22Rv1 (cell line): Measurements from ENCODE around the gene PADI2.

Experiments used
- H3K27ac ChIP-seq: fragments of 450-650 bp; 2 replicates; pipeline ENCODE4 v1.5.1; 2017
- ZFX ChIP-seq: fragments of 450-650 bp; IDR thresholded peaks from 2 replicates; pipeline ENCODE4 v1.6.1; 2017; ENCODE audit warnings: antibody characterized with exemption, borderline replicate concordance
- TF ChIP-seq, protein P1 (sequence below): fragments of 450-650 bp; IDR thresholded peaks from 2 replicates; pipeline ENCODE4 v1.5.1; 2017; ENCODE audit warnings: mild to moderate bottlenecking

PADI2 gene

DNA sequence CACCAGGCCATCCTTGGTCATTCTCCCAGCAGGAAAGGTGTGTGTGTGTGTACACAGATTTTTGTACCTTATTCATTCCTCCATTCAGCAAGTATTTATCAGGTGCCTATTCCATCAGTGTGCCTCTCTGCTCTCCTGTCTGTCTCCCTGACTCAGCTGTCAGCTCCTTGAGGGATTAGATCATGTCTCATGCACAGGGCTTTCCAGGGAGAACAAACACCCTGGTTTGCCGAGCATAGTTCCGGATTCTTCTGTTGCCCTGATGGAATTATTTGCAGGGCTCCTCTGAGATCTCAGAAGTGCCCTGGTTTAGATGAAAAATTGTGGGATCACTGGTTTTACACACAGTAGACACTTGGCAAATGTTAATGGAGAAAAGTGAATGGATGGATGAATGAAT, 57.4 kb downstream of the PADI2 start:
- no peak overlapping the region for H3K27ac ChIP-seq
- no peak for TF ChIP-seq ZFX
- TF ChIP-seq, protein P1, sequence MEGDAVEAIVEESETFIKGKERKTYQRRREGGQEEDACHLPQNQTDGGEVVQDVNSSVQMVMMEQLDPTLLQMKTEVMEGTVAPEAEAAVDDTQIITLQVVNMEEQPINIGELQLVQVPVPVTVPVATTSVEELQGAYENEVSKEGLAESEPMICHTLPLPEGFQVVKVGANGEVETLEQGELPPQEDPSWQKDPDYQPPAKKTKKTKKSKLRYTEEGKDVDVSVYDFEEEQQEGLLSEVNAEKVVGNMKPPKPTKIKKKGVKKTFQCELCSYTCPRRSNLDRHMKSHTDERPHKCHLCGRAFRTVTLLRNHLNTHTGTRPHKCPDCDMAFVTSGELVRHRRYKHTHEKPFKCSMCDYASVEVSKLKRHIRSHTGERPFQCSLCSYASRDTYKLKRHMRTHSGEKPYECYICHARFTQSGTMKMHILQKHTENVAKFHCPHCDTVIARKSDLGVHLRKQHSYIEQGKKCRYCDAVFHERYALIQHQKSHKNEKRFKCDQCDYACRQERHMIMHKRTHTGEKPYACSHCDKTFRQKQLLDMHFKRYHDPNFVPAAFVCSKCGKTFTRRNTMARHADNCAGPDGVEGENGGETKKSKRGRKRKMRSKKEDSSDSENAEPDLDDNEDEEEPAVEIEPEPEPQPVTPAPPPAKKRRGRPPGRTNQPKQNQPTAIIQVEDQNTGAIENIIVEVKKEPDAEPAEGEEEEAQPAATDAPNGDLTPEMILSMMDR, result no peak

DNA sequence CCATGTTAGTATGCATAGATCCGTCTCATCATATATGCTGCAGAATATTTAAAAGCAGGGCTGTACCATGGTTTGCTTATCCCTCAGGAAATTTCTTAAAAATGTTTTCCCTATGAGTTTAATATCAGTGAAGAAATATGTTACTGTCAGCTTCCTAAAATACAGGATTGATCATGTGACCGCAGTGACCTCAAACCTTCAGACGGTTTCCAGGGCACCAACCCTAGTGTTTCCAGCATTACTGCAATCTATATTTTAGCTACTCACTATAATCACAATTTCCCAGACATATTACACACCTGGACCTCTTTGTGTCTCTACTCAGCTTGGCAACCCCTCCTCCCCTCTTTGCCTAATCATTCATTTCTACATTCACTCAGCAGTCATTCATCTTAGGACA, 57.8 kb downstream of the PADI2 start:
- TF ChIP-seq, protein P1, result no peak
- TF ChIP-seq ZFX, result no peak
- no peak overlapping the region for H3K27ac ChIP-seq

DNA sequence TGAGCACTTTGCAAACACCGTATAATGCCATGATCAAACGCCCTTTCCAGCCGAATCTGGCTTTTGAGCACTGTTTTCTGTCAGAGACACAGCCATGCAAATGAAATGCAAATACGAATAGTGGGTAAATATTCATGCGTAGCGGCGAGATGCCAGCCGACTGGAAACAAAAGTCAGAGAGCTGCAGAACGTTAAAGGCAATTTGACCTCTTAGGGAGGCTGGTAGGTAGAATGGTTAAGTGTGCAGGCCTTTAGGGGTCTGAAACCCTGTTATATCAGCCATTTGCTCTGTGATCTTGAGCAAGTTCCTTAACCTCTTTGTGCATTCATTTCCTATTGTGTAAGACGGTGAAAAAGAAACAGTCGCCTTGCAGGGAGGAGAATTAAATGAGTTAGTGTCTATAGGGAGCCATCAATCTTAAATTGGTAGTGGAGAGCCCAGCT, 58.9 kb downstream of the PADI2 start:
- TF ChIP-seq ZFX, result no peak
- TF ChIP-seq, protein P1, result no peak
- no peak overlapping the region for H3K27ac ChIP-seq

DNA sequence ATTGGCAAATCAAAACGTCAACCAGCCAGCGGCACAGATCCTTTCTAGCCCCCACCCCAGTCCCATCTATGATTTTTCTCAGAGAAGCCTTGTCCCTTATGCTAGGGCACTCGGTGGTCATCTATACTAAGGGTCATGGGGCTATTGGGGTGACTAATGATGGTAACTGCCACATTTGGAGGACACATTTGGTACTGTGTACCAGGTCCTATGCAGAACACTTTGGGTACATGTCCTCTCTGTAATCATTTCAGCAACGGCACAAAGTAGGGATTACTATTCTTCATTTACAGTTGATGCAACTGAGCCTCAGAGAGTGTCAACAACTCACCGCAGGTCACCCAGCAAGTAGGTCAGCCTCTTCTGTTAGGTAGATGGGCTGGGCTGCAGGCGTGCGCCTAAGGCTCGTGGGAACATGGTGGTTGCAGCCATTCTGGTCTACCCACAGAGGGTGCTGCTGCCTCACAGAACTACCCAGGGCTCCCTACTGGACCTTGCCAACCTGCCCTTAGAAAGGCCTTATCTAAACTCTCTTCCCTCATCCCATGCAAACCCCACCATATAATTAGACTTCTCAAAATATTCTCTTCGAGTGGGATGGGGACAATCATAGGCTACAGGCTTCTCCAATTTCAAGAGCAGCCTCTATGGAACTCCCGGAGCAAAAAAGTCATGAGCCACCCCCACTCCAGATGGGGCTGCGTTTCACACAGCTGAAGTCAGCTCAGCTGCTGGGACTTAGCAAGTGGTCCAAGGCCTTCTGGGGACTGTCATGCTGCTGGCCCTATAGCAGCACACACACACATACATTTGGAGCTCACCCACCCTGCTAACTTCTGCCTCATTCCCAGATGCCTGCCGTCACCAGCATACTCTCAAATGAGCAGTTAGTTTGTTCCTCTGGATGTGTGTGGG, 59.6 kb downstream of the PADI2 start:
- TF ChIP-seq, protein P1, result peak; percentile 88
- no peak for TF ChIP-seq ZFX
- no peak overlapping the region for H3K27ac ChIP-seq

DNA sequence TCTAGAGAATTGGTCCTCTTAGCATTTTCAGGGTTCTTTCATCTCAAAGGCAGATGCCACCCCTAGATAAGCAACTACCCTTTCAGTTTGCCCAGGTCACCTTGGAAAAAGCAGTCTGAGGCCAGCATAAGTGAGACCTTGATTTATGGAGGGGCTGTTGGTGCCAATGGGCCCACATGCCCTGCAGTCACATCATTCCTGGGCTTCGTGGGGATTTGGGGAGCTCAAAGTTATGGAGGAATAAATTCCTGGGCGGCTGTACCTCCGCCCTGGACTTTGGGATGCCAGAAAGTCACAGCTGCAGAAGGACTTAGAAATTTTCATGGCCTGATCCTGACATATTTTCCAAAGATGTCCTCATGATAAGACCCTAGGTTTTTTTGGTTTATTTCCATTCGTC, 62.7 kb downstream of the PADI2 start:
- TF ChIP-seq, protein P1, result no peak
- TF ChIP-seq ZFX, result no peak

DNA sequence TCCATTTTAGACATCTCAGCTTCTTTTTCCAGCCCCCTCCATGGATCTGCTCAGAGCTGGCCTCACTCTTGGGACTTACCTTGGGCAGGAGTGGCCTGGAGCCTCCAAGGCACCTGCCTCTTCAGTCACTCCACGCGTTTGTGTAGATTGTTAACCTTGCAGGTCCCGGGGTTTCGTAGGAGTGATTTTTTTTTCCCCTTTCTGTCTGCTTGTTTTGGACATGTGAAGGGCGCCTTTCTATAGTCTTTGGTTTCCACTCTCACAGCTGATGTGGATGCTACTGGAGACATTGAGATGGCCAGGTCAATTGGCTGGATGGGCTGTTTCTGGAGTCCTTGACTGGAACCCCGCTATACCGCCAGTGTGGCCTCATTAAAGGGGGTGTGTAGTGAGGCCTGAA, 63.5 kb downstream of the PADI2 start:
- H3K27ac ChIP-seq, result no peak overlapping the region
- no peak for TF ChIP-seq ZFX
- TF ChIP-seq, protein P1, result no peak

More for the DNA sequence above, 62.7 kb downstream of the PADI2 start:
- H3K27ac ChIP-seq, result no peak overlapping the region

DNA sequence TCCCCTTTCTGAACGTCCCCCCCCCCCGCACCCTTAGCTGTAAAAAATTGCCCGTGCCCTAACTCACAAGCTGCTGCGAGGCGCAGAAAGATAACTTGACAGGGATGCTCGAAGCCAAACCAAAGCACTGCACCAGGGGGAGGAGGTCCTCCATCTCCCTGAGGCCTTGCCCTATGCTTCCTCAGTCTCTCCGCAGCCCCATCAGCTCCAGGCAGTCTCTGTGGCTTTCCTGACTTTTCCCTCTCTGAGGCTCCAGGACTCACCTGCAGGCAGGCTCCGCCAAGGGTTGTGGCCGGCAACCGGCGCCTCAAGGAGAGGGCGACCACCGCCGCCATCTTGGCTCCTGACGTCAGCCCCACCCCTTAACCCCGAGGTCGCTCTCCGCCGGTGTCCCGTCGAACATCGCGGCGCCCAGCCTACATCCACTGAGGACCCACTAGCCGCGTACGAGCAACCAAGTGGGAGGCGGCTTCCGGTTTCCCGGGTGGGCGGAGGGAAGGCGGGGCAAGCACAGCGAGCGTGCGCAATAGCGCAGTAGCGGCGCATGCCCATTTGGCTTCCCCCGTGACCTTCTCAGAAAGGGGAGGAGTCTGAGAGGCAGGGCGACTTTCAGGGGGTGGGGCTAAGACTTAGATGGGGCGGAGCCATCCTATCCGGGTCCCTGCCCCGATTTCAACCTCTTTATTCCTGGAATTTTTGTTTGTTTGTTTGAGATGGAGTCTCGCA, 65.4 kb downstream of the PADI2 start, which contains the start of gene SDHB:
SDHB (minus strand) TSS at position 348 of the 726 bp plus-strand sequence; CDS start at position 335, 13 bp downstream.
- H3K27ac ChIP-seq, result peak within 1 kb of the TSS; percentile 65
- TF ChIP-seq ZFX, result no peak
- TF ChIP-seq, protein P1, result no peak
